Ectodermal cell (in vitro differentiated cells): ENCODE measurements around the gene CDKN2B.

Experiments
- H3K27ac ChIP-seq: 2 replicates; pipeline ENCODE4 v1.7.0; 2013; ENCODE audit warnings: mild to moderate bottlenecking, low read depth, low read length; ENCODE audit not compliant: insufficient read depth, poor library complexity, severe bottlenecking
- H3K27me3 ChIP-seq: 2 replicates; pipeline ENCODE4 v1.7.0; 2013; ENCODE audit warnings: mild to moderate bottlenecking, low read length; ENCODE audit not compliant: insufficient read depth, control insufficient read depth, poor library complexity, severe bottlenecking
- H3K36me3 ChIP-seq: one replicate; pipeline ENCODE4 v1.7.0; 2013; ENCODE audit warnings: low read length; ENCODE audit not compliant: control insufficient read depth, insufficient read depth
- H3K4me1 ChIP-seq: one replicate; pipeline ENCODE4 v1.7.0; 2013; ENCODE audit warnings: low read length; ENCODE audit not compliant: control insufficient read depth, insufficient read depth
- H3K4me3 ChIP-seq: 2 replicates; pipeline ENCODE4 v1.7.0; 2013; ENCODE audit warnings: low read depth, low read length, control low read depth; ENCODE audit not compliant: insufficient read depth
- H3K9me3 ChIP-seq: 2 replicates; pipeline ENCODE4 v1.7.0; 2013; ENCODE audit warnings: mild to moderate bottlenecking, low read length, moderate library complexity; ENCODE audit not compliant: control insufficient read depth
- WGBS, 2 experiments: methylation state at CpG; one replicate each; pipeline ENCODE4 v1.1.7; 2013; ENCODE audit warnings: missing lambda C conversion rate in 2 of 2; 5-methylcytosine and 5-hydroxymethylcytosine counted together

CDKN2B gene

GRCh38 chr9:22047596-22047995 lies 38.5 kb upstream of the CDKN2B start:
- Histone ChIP-seq H3K9me3 (no peaks in the 10 kb centered on the region), H3K4me3 (no peak overlapping the region), H3K27me3 (no peaks in the 10 kb centered on the region), H3K4me1 (no peaks in the 10 kb centered on the region), H3K36me3 (no peaks in the 10 kb centered on the region), H3K27ac (no peak overlapping the region)
- WGBS, 2 experiments, result 93 to 94% methylated on average over 2 of the region's 2 CpGs

GRCh38 chr9:22046243-22046885 lies 37.3 kb upstream of the CDKN2B start:
- no peaks in the 10 kb centered on the region for H3K36me3 ChIP-seq
- H3K4me3 ChIP-seq, result no peak overlapping the region
- WGBS, 2 experiments, result 83 to 94% methylated on average over 1 of the region's 1 CpG
- no peak overlapping the region for H3K27ac ChIP-seq
- H3K4me1 ChIP-seq, result no peaks in the 10 kb centered on the region
- no peaks in the 10 kb centered on the region for H3K9me3 ChIP-seq
- H3K27me3 ChIP-seq, result no peaks in the 10 kb centered on the region

GRCh38 chr9:22045423-22045822 lies 36.3 kb upstream of the CDKN2B start:
- Histone ChIP-seq H3K4me1 (no peaks in the 10 kb centered on the region), H3K36me3 (no peaks in the 10 kb centered on the region), H3K9me3 (no peaks in the 10 kb centered on the region), H3K4me3 (no peak overlapping the region), H3K27ac (no peak overlapping the region), H3K27me3 (no peaks in the 10 kb centered on the region)

GRCh38 chr9:22044583-22044982 lies 35.5 kb upstream of the CDKN2B start:
- Histone ChIP-seq H3K9me3 (no peaks in the 10 kb centered on the region), H3K27me3 (no peaks in the 10 kb centered on the region), H3K27ac (no peak overlapping the region), H3K4me1 (no peaks in the 10 kb centered on the region), H3K36me3 (no peaks in the 10 kb centered on the region), H3K4me3 (no peak overlapping the region)

GRCh38 chr9:22043928-22044327 lies 34.8 kb upstream of the CDKN2B start:
- Histone ChIP-seq H3K27me3 (no peaks in the 10 kb centered on the region), H3K9me3 (no peaks in the 10 kb centered on the region), H3K27ac (no peak overlapping the region), H3K4me1 (no peaks in the 10 kb centered on the region), H3K4me3 (no peak overlapping the region), H3K36me3 (no peaks in the 10 kb centered on the region)
- WGBS, 2 experiments, result 0 to 100% methylated on average over 1 of the region's 3 CpGs

GRCh38 chr9:22041775-22042174 lies 32.7 kb upstream of the CDKN2B start:
- WGBS, 2 experiments, result 78 to 87% methylated on average over 1 of the region's 1 CpG
- no peaks in the 10 kb centered on the region for H3K4me1 ChIP-seq
- no peak overlapping the region for H3K27ac ChIP-seq
- H3K4me3 ChIP-seq, result no peak overlapping the region
- H3K36me3 ChIP-seq, result no peaks in the 10 kb centered on the region
- no peaks in the 10 kb centered on the region for H3K9me3 ChIP-seq
- no peaks in the 10 kb centered on the region for H3K27me3 ChIP-seq

- Histone ChIP-seq H3K9me3 (no peaks in the 10 kb centered on the region), H3K27ac (no peak overlapping the region), H3K36me3 (no peaks in the 10 kb centered on the region), H3K4me3 (no peak overlapping the region), H3K4me1 (no peaks in the 10 kb centered on the region), H3K27me3 (no peaks in the 10 kb centered on the region)
- 83 to 95% methylated on average over 1 of the region's 1 CpG for WGBS, 2 experiments
These were observed 32.2 kb upstream of the CDKN2B start for GRCh38 chr9:22041344-22041743.

- Histone ChIP-seq H3K4me1 (no peaks in the 10 kb centered on the region), H3K9me3 (no peaks in the 10 kb centered on the region), H3K27me3 (no peaks in the 10 kb centered on the region), H3K4me3 (no peak overlapping the region), H3K36me3 (no peaks in the 10 kb centered on the region), H3K27ac (no peak overlapping the region)
- WGBS, 2 experiments, result 85 to 88% methylated on average over 1 of the region's 1 CpG
These were observed 31.7 kb upstream of the CDKN2B start for GRCh38 chr9:22040760-22041159.

- Histone ChIP-seq H3K36me3 (no peaks in the 10 kb centered on the region), H3K27me3 (no peaks in the 10 kb centered on the region), H3K9me3 (no peaks in the 10 kb centered on the region), H3K4me3 (no peak overlapping the region), H3K27ac (no peak overlapping the region), H3K4me1 (no peaks in the 10 kb centered on the region)
- WGBS, 2 experiments, result 93 to 100% methylated on average over 3 of the region's 3 CpGs
These were observed 30.2 kb upstream of the CDKN2B start for GRCh38 chr9:22039258-22039657.

- H3K27ac ChIP-seq, result no peak overlapping the region
- H3K9me3 ChIP-seq, result no peaks in the 10 kb centered on the region
- no peaks in the 10 kb centered on the region for H3K27me3 ChIP-seq
- no peaks in the 10 kb centered on the region for H3K36me3 ChIP-seq
- 73 to 85% methylated on average over 2 of the region's 2 CpGs for WGBS, 2 experiments
- no peak overlapping the region for H3K4me3 ChIP-seq
- H3K4me1 ChIP-seq, result no peaks in the 10 kb centered on the region
These were observed 29.0 kb upstream of the CDKN2B start for GRCh38 chr9:22037954-22038690.
